Measurements from ENCODE around the gene TMEM81. TPM values are rescaled to one million over a fixed set of nuclear protein-coding genes. Genes with fewer than 3 reads are reported as not detected.

Gene TMEM81
- total RNA-seq, 1 experiment from 2014 or later = 1.3 TPM

Other genes with a start within 250 kb of the TMEM81 start
- 19.8 and 33.3 TPM in 2 replicates for gene NFASC, start 213.6 kb downstream of the TMEM81 start, total RNA-seq (2014; rRNA removed; shearing (Covaris generic))
- 1.8 TPM in 1 of 2 replicates, not detected in the other for gene CNTN2, start 41.2 kb downstream of the TMEM81 start, total RNA-seq (2014; rRNA removed; shearing (Covaris generic))
- gene RBBP5, start 37.5 kb upstream of the TMEM81 start, total RNA-seq (2014; rRNA removed; shearing (Covaris generic)) = 30.7 and 37.9 TPM in 2 replicates
- gene DSTYK, start 127.2 kb upstream of the TMEM81 start, total RNA-seq (2014; rRNA removed; shearing (Covaris generic)) = 12.3 and 13.9 TPM in 2 replicates
- 8.1 and 11.9 TPM in 2 replicates for gene TMCC2, start 143.5 kb upstream of the TMEM81 start, total RNA-seq (2014; rRNA removed; shearing (Covaris generic))
- 16.3 and 18.4 TPM in 2 replicates for gene NUAK2, start 237.3 kb upstream of the TMEM81 start, total RNA-seq (2014; rRNA removed; shearing (Covaris generic))